Measurements from ENCODE around the gene DCHS2.

The DCHS2 gene, protein sequence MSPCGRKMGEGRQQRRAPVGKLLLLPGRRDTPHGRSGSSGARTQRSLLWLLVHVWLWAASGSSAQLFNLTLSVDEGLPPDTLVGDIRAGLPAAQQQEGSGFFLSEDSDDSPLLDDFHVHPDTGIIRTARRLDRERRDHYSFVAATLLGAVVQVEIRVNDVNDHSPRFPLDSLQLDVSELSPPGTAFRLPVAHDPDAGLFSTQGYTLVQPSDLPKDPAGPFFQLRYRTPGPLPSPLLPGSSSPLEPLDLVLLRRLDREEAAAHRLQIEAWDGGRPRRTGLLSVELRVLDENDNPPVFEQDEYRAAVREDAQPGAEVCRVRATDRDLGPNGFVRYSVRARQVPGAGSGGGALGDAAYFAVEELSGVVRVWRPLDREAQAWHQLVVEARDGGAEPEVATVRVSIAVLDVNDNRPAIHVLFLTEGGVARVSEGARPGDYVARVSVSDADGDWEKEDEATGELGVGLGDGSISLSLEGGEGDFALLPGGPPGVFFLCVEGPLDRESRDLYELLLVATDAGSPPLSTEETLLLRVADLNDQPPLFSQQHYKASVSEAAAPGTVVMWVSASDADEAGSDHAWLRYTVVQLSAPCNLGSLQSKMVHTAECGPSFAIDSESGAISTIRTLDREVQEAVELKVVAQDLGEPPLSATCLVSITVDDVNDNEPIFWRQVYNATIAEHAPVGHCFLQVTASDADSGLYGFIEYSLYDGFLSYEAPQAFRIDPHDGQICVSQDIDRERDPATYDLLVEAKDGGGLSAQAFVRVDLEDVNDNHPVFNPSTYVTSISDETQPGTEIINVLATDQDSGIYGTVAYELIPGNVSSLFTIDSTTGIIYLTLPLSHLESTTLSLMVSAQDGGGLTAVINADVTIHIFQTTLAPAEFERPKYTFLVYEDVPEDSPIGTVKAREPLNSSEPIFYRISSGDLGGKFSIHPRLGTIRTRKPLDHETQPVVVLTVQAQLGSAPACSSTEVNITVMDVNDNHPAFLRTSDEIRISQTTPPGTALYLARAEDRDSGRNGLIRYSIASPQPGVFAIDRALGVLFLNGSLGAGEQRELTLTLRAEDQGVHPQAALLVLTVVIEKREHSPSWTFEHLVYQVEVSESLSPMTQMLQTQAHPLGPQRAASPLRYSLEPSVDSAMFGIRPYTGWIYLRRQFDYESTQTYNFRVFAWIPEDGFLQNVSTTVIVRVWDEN (N-terminal part only)

DNA sequence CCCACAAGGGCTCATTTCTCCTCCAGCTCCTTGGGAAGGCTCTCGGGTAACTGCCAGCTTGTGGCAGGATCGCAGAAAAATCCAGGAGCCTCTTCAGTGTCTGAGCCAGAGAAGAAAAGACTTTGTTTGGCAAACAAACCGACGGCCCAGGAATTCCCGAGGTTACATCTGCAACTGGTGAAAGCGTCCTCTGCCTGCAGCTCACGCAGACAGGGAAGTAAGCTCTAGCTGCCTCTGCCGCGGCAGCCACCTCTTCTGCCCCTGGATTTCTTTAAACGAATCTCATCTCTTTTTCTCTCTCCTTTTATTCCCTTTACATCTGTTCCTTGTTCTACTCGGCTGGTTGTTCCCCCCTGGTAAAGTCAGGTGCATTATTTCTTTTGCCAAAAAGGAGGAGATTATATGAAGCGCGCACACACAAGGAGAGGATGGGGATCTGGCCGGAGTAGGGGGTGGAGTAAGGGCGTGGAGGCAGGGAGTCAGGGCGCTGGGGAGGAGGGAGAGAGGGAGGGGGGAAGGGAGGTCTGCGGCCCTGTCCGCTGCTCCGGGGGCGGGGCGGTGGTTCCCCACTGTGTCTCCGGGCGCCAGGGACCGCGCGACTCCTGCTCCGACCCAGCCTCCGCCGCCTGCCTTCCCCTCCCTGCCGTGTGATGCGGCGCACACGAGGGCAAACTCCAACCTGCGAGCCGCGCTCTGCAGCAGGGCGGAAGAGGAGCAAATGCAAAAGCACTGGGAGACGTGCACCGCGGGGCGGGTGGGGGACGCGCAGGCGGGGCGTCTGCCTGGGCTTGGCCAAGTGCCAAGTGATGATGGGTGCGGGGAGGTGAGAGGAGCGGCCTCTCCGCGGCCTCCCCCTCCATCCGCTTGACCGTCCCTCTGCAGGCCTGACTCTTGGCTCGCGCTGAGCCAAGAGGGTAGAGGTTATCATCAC, at the start of gene DCHS2:
Gene DCHS2, minus strand, starts transcription at position 459 of the 931 bp plus-strand sequence. Its CDS starts 444 bp downstream, at position 15.
- peak; percentile 4 for DNase-seq

DNA sequence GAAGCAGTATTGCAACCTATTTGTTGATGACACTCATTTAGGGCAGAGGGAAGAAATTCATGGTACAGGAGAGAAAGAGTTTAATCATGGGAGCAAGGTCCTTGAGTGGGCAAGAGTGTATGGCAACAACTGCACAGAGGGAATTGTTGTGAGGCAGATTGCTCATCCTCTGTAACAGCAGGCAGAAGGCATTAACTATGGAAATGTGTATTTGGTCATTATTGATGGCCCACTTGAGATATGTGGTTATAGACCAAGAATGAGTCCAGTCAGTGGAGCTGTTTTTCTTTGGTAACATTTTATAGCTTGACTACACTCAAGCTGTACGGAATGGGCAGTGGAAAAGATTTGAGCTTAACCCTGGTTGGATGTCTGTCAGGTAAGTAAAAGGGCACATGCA, 42.7 kb upstream of the DCHS2 start:
- DNase-seq, result no peak

DNA sequence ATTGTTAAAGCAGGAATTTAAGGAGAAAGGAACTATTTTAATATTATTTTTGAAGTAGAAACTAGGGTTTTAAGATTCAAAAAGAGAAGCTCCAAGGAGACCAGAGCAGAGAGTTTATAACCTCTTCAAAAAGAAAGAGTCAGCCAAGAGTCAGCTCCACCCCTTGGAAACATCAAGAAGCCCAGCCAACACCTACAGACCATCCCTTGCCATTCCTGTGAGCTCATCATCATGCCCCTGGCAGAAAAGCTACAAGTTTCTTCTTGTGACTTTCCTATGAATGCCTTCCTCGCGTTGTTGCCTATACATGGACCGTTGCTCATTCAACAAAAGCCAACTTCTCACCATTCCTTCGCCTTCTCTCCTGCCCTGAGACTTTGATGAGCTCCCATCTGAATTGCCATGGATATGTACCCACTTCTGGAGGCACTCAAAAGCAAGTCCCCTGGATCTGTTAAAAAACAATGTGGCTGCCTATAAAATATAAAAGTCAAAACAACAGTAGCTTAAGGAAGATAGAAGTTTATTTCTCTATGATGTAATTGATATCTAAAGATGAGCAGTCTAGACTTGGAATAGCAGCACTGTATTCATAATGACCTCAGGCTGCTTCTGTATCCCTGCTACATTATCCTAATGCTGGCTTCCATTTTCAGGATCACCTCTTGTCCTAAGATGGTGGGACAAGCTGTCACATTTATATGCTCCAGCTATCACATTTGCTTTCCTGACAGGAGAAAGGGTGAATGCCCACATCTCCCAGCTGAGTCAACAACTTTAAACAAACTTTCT, 38.3 kb upstream of the DCHS2 start:
- DNase-seq, result no peak

DNA sequence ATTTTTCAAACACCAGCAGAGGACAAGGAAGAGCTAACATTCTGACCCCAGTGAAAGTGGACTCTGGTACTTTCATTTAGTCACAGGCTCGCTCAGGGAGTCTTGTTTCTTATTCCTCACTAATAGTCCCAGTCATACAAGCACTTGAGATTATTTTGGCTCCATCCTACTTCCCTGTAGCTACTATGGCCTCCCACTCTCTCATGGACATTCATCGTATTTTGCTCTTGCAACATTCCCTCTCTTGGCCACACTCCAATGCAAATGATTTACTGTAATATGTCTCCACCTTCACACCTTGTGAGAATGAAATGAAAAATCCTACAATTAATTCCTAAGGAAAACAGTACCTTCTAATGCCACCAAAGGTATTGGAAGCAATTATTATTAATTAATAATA, 37.3 kb upstream of the DCHS2 start:
- DNase-seq, result no peak

DNA sequence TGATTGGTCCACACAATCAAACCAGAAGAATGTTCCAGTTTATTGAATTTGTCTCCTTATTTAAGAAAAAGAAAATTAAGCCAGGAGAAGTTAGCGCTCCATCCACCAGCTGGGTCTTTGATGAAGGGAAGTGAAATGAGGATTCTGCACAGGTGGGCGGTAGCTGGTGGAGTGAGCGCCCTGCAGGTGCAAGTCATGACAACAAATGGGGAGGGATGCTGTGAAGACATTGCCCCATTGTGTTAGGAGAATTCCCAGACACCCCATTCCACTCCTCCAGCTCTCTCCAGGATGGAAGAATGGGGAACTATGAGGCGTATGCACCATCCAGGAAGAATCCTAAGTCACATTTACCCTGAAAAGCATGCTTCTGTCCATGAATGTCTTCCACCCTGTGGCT, 35.7 kb upstream of the DCHS2 start:
- no peak for DNase-seq

DNA sequence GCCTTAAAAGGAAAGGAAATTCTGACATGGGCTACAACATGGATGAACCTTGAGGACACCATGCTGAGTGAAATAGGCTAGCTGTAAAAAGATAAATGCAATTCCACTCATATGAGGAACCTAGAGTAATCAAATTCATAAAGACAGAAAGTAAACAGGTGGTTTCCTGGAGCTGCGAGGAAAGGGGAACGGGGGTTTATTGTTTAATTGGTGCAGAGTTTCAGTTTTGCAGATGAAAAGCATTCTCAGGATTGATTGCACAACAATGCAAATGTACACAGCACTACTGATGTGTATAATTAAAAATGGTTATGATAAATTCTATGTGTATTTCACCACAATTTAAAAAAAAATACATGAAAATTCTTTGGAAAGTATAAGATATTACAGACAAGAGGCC, 34.6 kb upstream of the DCHS2 start:
- no peak for DNase-seq

DNA sequence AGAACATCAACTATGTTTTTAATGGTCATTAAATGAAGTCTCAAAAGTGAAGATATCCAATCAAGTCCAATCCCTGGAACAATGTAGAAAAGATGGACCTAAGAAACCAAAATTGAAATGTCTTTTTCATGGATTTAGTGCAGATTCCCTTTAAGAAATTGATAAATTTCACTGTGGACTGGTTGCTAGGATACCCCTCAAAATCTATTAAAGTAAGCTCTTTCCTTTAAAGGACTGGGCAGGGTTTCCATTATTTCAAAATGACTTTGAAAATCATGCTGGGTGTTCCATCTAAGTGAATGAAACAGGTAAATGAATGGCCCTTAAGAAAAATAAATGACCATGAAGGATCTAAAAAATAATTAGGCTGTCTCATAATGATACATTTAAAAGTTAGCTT, 30.0 kb upstream of the DCHS2 start:
- DNase-seq, result no peak

DNA sequence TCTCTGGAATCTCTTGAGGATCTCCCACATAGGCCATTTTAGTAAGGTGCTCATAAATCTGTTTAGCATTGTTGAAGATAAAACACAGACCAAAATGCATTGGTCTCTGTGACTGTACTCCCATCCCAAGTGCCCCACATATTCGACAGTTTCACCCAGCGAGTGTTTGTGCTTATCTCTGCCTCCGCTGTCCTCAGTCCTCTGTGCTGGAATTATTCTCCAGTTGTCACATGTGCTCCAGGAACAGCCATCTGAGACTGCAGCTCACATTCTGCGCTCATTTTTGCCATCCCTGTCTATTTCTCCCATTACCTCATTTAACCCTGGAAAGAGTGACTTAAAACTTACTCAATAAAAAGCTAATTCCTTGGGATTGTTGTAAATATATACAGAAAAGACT, 27.6 kb upstream of the DCHS2 start:
- DNase-seq, result no peak

DNA sequence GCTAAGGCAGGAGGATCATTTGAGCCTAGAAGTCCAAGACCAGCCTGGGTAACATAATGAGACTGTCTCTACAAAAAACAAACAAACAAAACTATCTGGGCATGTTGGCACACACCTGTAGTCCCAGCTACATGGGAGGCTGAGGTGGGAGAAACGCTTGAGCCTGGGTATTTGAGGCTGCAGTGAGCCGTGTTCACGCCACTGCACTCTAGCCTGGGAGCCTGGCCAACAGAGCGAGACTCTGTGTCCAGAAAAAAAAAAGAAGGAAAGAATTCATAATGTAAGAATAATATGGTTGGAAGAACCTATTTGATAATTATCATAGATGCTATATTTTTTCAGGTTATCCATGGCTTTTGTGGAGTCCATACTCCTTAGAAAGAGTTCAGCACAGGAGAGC, 26.0 kb upstream of the DCHS2 start:
- no peak for DNase-seq

DNA sequence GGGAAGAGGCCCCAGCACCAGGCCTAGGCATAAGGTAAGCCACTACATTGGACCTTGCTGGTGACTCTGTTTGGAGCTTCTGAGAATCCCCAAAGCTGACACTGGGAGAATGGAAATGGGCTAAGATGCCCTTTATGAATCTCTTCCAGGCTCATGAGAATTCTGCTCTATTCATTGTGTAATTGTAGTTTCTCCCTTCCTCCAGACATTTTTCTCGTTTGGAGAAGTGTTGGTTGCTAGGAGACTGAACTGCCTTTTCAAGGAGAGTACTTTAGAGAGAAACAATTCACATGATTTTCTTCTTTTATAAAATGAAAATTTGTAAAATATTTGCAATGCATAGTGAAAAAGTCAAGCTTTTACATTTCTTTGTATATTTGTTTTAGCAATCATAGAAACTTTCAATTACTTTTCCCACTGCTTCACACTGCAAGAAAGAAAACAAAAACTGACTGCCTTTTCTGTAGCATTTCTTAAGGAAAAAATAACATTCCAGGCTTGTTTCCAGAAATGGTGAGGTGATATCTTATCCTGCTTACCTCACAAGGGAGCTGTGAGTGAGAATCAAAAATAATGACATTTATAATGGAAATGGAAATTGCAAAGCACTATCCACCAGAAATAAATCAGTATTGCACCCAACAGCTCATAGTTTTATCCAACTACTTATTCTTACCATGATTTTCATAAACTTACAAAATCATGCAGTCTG, 24.9 kb upstream of the DCHS2 start:
- no peak for DNase-seq

DNA sequence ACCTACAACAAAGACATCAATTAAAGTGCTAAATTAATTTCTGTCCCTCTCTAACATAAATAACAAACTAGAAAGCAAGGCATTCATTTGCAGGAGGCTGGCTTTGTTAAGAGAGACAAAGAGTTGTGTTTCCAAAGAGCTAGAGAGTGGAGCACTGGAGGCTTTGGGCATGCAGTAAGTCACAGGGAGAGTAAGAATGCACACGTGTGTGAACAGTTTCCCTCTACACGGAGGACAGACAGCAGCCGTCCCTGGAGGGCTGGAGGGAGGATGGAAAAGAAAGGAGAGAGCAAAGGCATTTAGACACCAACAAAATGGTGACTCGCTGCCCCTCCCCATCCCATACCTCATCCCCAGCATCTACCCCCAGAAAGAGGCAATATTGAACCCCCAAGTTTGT, 20.4 kb upstream of the DCHS2 start:
- DNase-seq, result no peak

DNA sequence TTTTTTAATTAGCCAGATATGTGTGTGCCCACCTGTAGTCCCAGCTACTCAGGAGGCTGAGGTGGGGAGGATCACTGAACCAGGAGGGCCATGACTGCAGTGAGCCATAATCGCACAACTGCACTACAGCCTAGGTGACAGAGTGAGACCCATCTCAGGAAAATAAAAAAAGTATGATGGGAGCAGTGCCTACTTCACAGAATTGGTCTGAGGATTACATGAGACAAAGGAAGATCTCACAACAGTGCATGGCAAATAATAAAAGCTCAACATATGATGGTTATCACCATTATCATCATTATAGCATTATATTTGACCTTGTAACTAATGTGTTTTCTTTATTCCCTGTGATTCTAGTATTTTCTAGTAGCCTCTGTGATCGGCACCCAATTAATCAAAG, 19.9 kb upstream of the DCHS2 start:
- DNase-seq, result no peak

DNA sequence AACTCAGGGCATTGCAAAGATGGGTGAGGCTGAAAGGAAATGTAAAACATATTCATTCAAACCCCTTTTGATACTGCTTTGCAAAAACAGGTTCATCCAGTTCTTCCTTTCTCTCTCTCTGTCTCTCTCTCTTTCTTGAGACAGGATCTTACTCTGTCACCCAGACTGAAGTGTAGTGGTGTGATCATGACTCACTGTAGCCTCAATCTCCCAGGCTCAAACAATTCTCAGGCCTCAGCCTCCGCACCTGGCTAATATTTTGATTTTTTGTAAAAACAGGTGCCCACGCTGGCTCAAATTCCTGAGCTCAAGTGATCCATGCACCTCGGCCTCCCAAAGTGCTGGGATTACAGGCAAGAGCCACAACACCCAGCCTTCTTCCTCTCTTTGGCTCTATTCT, 15.6 kb upstream of the DCHS2 start:
- DNase-seq, result no peak

DNA sequence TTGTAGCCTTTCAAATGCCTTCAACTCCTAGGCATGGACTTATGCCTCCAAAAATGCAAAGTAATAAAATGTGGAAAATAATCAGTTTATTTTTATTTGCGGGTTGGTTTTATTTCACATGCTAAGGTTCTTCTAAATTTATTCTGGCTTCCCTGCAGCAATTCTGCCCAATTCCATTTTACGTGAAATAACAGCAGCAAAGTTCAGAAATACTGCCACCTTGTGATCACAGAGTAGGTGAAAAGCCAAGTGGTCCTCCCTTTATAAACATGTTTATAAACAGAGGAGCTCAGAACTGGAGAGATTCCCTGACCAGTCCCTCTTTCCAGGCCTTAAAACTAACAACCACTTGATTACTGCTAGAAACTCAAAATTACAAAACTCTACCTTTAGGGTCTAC, 14.7 kb upstream of the DCHS2 start:
- DNase-seq, result no peak

DNA sequence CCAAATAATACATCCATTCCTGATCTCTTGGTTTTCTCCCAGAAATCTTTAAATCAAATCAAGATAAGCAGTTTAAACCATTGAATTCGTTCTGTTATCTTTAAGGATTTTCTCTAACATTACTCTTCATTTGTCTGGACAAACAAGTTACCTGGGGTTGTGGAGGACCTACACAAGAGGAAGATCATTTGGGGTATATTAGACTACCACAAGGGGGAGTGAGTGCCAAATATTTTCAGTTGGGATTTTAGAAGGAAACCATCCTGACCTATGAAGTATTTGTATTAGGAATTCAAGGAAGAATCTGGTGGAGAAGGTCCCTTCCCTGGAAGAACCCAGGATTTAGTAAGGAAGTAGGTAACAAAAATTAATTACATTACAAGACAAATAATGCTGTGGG, 12.0 kb upstream of the DCHS2 start:
- no peak for DNase-seq

DNA sequence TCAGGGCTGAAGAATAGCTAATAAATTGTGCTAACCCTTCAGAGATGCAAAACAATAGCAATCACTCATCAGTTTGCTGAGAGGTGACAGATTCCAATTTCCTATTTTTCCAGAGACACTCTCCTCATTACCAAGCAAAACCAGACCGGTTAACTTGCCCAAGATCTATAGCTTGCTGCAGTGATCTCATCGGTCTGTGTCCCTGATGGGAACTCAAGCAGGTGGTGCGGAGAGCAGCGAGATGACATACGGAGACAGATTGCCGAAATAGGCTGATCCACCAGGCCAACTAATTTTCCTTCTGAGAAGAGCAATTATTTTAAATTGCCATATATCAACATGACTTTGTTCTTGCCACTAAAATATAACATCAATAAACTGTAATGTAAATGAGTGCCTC, 10.5 kb upstream of the DCHS2 start:
- no peak for DNase-seq

DNA sequence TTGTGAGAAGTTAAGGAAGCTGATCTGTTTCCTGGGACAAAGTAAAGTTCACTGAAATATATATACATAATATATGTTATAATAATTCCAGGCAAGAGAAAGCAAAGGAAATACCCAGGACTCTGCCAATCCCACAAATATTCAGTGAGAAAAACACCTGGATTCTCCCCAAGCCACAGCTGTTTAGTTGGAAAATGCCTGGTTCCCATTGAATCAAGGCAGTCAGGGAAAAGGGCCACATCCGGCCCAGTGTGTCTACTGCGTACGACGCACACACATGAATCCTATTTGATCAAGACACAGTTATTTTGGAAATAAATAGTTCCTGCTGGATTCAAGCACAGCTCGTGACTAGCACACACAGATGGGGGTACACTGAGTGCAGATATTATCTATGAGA, 6.3 kb upstream of the DCHS2 start:
- no peak for DNase-seq

DNA sequence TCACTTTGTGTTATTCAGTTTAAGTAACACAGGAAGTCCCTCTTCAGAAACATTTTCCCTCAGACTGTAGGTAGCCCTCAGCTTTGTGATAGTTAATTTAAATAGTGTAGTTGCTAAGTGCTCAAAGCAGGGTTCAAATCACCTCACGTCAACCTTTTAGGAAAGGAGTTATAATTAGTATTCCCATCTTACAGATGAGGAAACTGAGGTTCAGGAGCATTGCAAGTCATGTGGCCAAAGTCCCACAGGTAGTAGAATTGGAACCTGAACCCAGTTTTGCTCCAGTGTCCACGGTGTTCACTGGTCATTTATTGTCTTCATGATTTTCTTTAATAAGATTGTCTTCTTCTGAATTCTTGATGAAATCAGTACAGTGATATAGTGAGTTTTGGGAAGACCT, 4.3 kb upstream of the DCHS2 start:
- no peak for DNase-seq

DNA sequence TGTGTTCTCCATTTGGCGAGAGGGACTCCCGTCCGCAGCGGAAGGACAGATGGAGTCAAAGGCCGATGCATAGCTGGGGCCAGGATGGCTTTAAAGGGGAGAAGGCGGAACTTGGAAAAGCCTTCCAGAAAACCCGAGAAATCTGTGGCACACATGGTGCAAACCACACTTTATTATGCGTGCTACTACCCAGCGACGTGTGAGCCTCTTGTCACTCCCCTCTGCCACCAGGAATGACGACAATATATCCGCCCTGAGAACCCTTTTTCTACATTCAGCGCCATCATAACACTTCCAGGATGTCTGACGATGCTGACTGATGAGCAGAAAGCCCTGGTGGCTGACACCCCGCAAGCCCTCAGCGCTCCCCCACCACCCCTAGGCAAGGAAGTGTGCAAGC, 689 bp upstream of the DCHS2 start:
- no peak for DNase-seq

DNA sequence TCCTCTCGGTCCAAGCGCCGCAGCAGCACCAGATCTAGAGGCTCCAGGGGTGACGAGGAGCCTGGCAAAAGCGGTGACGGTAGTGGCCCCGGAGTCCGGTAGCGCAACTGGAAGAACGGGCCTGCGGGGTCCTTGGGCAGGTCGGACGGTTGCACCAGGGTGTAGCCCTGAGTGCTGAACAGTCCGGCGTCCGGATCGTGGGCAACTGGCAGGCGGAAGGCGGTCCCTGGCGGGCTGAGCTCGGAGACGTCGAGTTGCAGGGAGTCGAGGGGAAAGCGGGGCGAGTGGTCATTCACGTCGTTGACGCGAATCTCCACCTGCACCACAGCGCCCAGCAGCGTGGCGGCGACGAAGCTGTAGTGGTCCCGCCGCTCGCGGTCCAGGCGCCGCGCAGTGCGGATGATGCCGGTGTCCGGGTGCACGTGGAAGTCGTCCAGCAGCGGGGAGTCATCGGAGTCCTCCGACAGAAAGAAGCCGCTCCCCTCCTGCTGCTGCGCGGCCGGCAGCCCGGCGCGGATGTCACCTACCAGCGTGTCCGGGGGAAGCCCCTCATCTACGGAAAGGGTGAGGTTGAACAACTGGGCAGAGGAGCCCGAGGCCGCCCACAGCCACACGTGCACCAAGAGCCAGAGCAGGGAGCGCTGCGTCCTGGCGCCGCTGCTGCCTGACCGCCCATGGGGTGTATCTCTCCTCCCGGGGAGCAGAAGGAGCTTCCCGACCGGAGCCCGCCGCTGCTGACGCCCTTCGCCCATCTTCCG, 837 bp downstream of the DCHS2 start:
- no peak for DNase-seq
